MM.1S (cell line): ENCODE results near the gene FGF5.
"Not testable (repeated sequence)": the region's sequence is repeated elsewhere in the genome, so short reads cannot be mapped to it uniquely, and the experiment has no call there.

Source experiments
- DNase-seq: peaks from one replicate; pipeline ENCODE4 v3.0.0-alpha.2; 2015
- H2AFZ ChIP-seq: fragments of 300-600 bp; sonication (generic); 2 replicates; pipeline ENCODE4 v1.6.0; 2016; ENCODE audit warnings: antibody characterized with exemption, low read length
- H3F3A ChIP-seq: fragments of 300-600 bp; sonication (generic); 2 replicates; pipeline ENCODE4 v1.6.1; 2016; ENCODE audit warnings: mild to moderate bottlenecking, antibody characterized with exemption, low read length, moderate library complexity, mixed read lengths; ENCODE audit not compliant: insufficient read depth
- H3K27ac ChIP-seq: fragments of 300-600 bp; sonication (generic); 2 replicates; pipeline ENCODE4 v1.5.1; 2016; ENCODE audit warnings: mild to moderate bottlenecking, low read length
- H3K27me3 ChIP-seq: fragments of 300-600 bp; sonication (generic); replicated peaks from 2 replicates; pipeline ENCODE4 v1.6.0; 2016; ENCODE audit warnings: low read length; ENCODE audit not compliant: insufficient read depth
- H3K36me3 ChIP-seq: fragments of 300-600 bp; sonication (generic); replicated peaks from 2 replicates; pipeline ENCODE4 v1.6.1; 2016; ENCODE audit warnings: mild to moderate bottlenecking, low read length, mixed read lengths; ENCODE audit not compliant: insufficient read depth
- H3K4me1 ChIP-seq: fragments of 300-600 bp; sonication (generic); 2 replicates; pipeline ENCODE4 v1.6.1; 2016; ENCODE audit warnings: low read length, mixed read lengths
- H3K4me2 ChIP-seq: fragments of 300-600 bp; sonication (generic); 2 replicates; pipeline ENCODE4 v1.6.0; 2016; ENCODE audit warnings: low read depth, low read length
- H3K4me3 ChIP-seq: fragments of 300-600 bp; sonication (generic); 2 replicates; pipeline ENCODE4 v1.5.1; 2016; ENCODE audit warnings: low read length, mixed read lengths
- H3K79me2 ChIP-seq: fragments of 300-600 bp; sonication (generic); 2 replicates; pipeline ENCODE4 v1.6.1; 2016; ENCODE audit warnings: mixed run types, low read length, mixed read lengths
- H3K9ac ChIP-seq: fragments of 300-600 bp; sonication (generic); 2 replicates; pipeline ENCODE4 v1.6.1; 2016; ENCODE audit warnings: low read length, mixed read lengths
- H3K9me2 ChIP-seq: fragments of 300-600 bp; sonication (generic); replicated peaks from 2 replicates; pipeline ENCODE4 v1.6.1; 2016; ENCODE audit warnings: mild to moderate bottlenecking, low read length, mixed read lengths; ENCODE audit not compliant: insufficient read depth
- H3K9me3 ChIP-seq: fragments of 300-600 bp; sonication (generic); replicated peaks from 2 replicates; pipeline ENCODE4 v1.6.1; 2016; ENCODE audit warnings: mild to moderate bottlenecking, low read length, mixed read lengths; ENCODE audit not compliant: insufficient read depth
- H4K20me1 ChIP-seq: fragments of 300-600 bp; sonication (generic); 2 replicates; pipeline ENCODE4 v1.6.1; 2016; ENCODE audit warnings: mild to moderate bottlenecking, low read length, moderate library complexity, mixed read lengths; ENCODE audit not compliant: insufficient read depth
- CTCF ChIP-seq: fragments of 300-600 bp; sonication (generic); IDR thresholded peaks from 2 replicates; pipeline ENCODE4 v1.5.1; 2016; ENCODE audit warnings: antibody characterized with exemption, low read length, mixed read lengths
- EZH2 ChIP-seq: fragments of 300-600 bp; sonication (generic); optimal IDR thresholded peaks from 2 replicates; pipeline ENCODE3; 2017; ENCODE audit warnings: low read depth, mild to moderate bottlenecking, antibody characterized with exemption, low read length, mixed read lengths
- EZH2phosphoT487 ChIP-seq: fragments of 300-600 bp; sonication (generic); IDR thresholded peaks from 2 replicates; pipeline ENCODE4 v1.6.1; 2018; ENCODE audit warnings: antibody characterized with exemption, low read length

The FGF5 gene

DNA sequence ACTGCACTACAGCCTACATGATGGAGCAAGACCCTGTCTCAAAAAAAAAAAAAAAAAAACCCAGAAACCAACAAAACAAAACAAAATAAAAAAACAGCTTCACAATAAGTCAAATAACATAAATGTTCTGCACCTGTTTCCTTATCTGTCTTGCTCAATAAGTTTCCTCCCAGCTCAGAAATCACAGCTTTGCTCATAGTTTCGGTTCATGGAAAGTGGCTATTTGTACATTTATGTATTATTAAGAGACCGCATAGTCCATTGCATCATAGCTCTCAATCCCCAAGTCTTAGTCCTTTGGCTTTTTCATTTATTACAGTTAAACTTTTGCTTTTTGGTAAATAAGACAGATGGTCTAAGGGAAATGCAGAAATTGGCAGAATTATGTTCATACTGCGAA, 44.7 kb downstream of the FGF5 start:
- Histone ChIP-seq H3K79me2 (no peaks in the 10 kb centered on the region), H2AFZ (no peak overlapping the region), H4K20me1 (no peaks in the 10 kb centered on the region), H3K4me2 (no peak overlapping the region), H3K9me3 (no peaks in the 10 kb centered on the region), H3K27me3 (no peaks in the 10 kb centered on the region), H3K9me2 (no peaks in the 10 kb centered on the region), H3K27ac (no peak overlapping the region), H3K36me3 (no peaks in the 10 kb centered on the region), H3K9ac (no peak overlapping the region), H3K4me1 (no peaks in the 10 kb centered on the region), H3F3A (no peaks in the 10 kb centered on the region), H3K4me3 (no peak overlapping the region)
- no peak for TF ChIP-seq EZH2
- TF ChIP-seq EZH2phosphoT487, result no peak
- TF ChIP-seq CTCF, result no peak
- DNase-seq, result no peak

GRCh38 chr4:80312124-80312523, 45.7 kb downstream of the FGF5 start:
- no peaks in the 10 kb centered on the region for H3F3A ChIP-seq
- H3K9me3 ChIP-seq, result no peaks in the 10 kb centered on the region
- no peak for DNase-seq
- H3K9me2 ChIP-seq, result no peaks in the 10 kb centered on the region
- no peak for TF ChIP-seq EZH2phosphoT487
- no peak for TF ChIP-seq CTCF
- TF ChIP-seq EZH2, result no peak
- no peaks in the 10 kb centered on the region for H3K27me3 ChIP-seq
- H3K9ac ChIP-seq, result no peak overlapping the region
- no peak overlapping the region for H3K27ac ChIP-seq
- H4K20me1 ChIP-seq, result no peaks in the 10 kb centered on the region
- H3K4me3 ChIP-seq, result no peak overlapping the region
- no peak overlapping the region for H2AFZ ChIP-seq
- H3K36me3 ChIP-seq, result no peaks in the 10 kb centered on the region
- no peak overlapping the region for H3K4me2 ChIP-seq
- H3K4me1 ChIP-seq, result no peaks in the 10 kb centered on the region
- no peaks in the 10 kb centered on the region for H3K79me2 ChIP-seq

GRCh38 chr4:80313627-80314026, 47.2 kb downstream of the FGF5 start:
- Histone ChIP-seq H3K9ac (no peak overlapping the region), H3K79me2 (no peaks in the 10 kb centered on the region), H3F3A (no peaks in the 10 kb centered on the region), H3K27me3 (no peaks in the 10 kb centered on the region), H3K4me3 (no peak overlapping the region), H3K9me2 (no peaks in the 10 kb centered on the region), H4K20me1 (no peaks in the 10 kb centered on the region), H3K4me2 (no peak overlapping the region), H2AFZ (no peak overlapping the region), H3K4me1 (no peaks in the 10 kb centered on the region), H3K36me3 (no peaks in the 10 kb centered on the region), H3K9me3 (no peaks in the 10 kb centered on the region), H3K27ac (no peak overlapping the region)
- no peak for TF ChIP-seq EZH2
- no peak for TF ChIP-seq EZH2phosphoT487
- no peak for TF ChIP-seq CTCF
- no peak for DNase-seq

GRCh38 chr4:80315848-80316247, 49.4 kb downstream of the FGF5 start:
- H3K79me2 ChIP-seq, H3K27ac ChIP-seq, H4K20me1 ChIP-seq, DNase-seq, H2AFZ ChIP-seq, H3K36me3 ChIP-seq, H3K4me2 ChIP-seq, H3K27me3 ChIP-seq, H3K9me3 ChIP-seq, H3K9me2 ChIP-seq, H3F3A ChIP-seq, H3K4me3 ChIP-seq, H3K4me1 ChIP-seq, H3K9ac ChIP-seq: not testable (repeated sequence)
